Hematopoietic multipotent progenitor cell treated with erythropoietin and hydrocortisone succinate and interleukin-3 and kit ligand, for 4 days (in vitro differentiated cells): ENCODE measurements around the gene CAPN10.

Experiments used
- DNase-seq: peaks from one replicate; pipeline ENCODE4 v3.0.0-alpha.2; 2015

Gene CAPN10

GRCh38 chr2:240575101-240575965, 11.2 kb upstream of the CAPN10 start:
- no peak for DNase-seq

GRCh38 chr2:240576036-240576435, 10.5 kb upstream of the CAPN10 start:
- DNase-seq: no peak

- no peak for DNase-seq
Observed at GRCh38 chr2:240576436-240577205, 9.9 kb upstream of the CAPN10 start.

GRCh38 chr2:240577281-240578109, 9.0 kb upstream of the CAPN10 start:
- no peak for DNase-seq

- DNase-seq: no peak
Observed at GRCh38 chr2:240578110-240578450, 8.5 kb upstream of the CAPN10 start.

- DNase-seq: no peak
Observed at GRCh38 chr2:240578488-240578887, 8.0 kb upstream of the CAPN10 start.

GRCh38 chr2:240579071-240579762, 7.3 kb upstream of the CAPN10 start:
- DNase-seq: peak; percentile 34

- DNase-seq: peak; percentile 30
Observed at GRCh38 chr2:240579771-240580614, 6.5 kb upstream of the CAPN10 start.

- DNase-seq: no peak
Observed at GRCh38 chr2:240581811-240582210, 4.7 kb upstream of the CAPN10 start.

- DNase-seq: no peak
Observed at GRCh38 chr2:240582781-240583180, 3.8 kb upstream of the CAPN10 start.

- no peak for DNase-seq
Observed at GRCh38 chr2:240583774-240584173, 2.8 kb upstream of the CAPN10 start.

GRCh38 chr2:240584486-240585031, 2.0 kb upstream of the CAPN10 start:
- DNase-seq: peak; percentile 71

GRCh38 chr2:240585101-240585500, 1.4 kb upstream of the CAPN10 start:
- DNase-seq: no peak

- DNase-seq: no peak
Observed at GRCh38 chr2:240585681-240586197, 795 bp upstream of the CAPN10 start.

- peak; percentile 72 for DNase-seq
Observed at GRCh38 chr2:240586919-240587800, 626 bp downstream of the CAPN10 start.

GRCh38 chr2:240588006-240588655, 1.6 kb downstream of the CAPN10 start:
- DNase-seq: no peak

- no peak for DNase-seq
Observed at GRCh38 chr2:240588669-240589068, 2.1 kb downstream of the CAPN10 start.

- no peak for DNase-seq
Observed at GRCh38 chr2:240589375-240589774, 2.8 kb downstream of the CAPN10 start.

GRCh38 chr2:240589850-240590525, 3.5 kb downstream of the CAPN10 start:
- DNase-seq: no peak
